ENCODE measurements around the gene SDR42E1.

Gene SDR42E1

DNA sequence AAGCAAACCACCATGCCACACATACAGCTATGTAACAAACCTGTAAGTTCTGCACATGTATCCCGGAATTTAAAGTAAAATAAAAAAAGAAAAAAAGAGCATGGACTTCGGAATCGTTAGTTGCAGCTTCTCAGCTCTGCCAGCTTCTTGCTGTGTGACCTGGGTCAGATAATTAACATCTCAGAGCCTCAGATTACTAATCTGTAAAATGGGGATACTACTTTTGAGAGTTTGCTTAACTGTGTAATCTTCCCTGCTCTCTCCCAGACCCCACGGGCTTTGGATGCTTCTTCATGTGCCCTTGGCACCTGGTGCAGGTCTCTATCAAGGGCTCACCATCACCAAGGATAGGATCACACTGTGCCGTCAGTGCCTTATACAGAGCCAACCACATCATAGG is 40.4 kb upstream of the SDR42E1 start:
- TF ChIP-seq, protein P1, sequence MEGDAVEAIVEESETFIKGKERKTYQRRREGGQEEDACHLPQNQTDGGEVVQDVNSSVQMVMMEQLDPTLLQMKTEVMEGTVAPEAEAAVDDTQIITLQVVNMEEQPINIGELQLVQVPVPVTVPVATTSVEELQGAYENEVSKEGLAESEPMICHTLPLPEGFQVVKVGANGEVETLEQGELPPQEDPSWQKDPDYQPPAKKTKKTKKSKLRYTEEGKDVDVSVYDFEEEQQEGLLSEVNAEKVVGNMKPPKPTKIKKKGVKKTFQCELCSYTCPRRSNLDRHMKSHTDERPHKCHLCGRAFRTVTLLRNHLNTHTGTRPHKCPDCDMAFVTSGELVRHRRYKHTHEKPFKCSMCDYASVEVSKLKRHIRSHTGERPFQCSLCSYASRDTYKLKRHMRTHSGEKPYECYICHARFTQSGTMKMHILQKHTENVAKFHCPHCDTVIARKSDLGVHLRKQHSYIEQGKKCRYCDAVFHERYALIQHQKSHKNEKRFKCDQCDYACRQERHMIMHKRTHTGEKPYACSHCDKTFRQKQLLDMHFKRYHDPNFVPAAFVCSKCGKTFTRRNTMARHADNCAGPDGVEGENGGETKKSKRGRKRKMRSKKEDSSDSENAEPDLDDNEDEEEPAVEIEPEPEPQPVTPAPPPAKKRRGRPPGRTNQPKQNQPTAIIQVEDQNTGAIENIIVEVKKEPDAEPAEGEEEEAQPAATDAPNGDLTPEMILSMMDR (IDR thresholded peaks at IDR 0.05; ENCODE audit: insufficient read depth, low read depth, low read length, missing control alignments): no peak
- no peak overlapping the region for H3K4me3 ChIP-seq (ENCODE audit: low read length)
- DNase-seq (ENCODE audit: low read depth): no peak

- no peak overlapping the region for H3K4me3 ChIP-seq (ENCODE audit: low read length)
- no peak for DNase-seq (ENCODE audit: low read depth)
- TF ChIP-seq, protein P1 (IDR thresholded peaks at IDR 0.05; ENCODE audit: insufficient read depth, low read depth, low read length, missing control alignments): no peak
Measured at GRCh38 chr16:82050909-82051357, 39.7 kb upstream of the SDR42E1 start.

- TF ChIP-seq, protein P1 (IDR thresholded peaks at IDR 0.05; ENCODE audit: insufficient read depth, low read depth, low read length, missing control alignments): no peak
- no peak overlapping the region for H3K4me3 ChIP-seq (ENCODE audit: low read length)
- DNase-seq (ENCODE audit: low read depth): no peak
Measured at GRCh38 chr16:82050506-82050905, 39.2 kb upstream of the SDR42E1 start.

- TF ChIP-seq, protein P1 (IDR thresholded peaks at IDR 0.05; ENCODE audit: insufficient read depth, low read depth, low read length, missing control alignments): no peak
- no peak overlapping the region for H3K4me3 ChIP-seq (ENCODE audit: low read length)
- no peak for DNase-seq (ENCODE audit: low read depth)
Measured at GRCh38 chr16:82049484-82049883, 38.2 kb upstream of the SDR42E1 start.

DNA sequence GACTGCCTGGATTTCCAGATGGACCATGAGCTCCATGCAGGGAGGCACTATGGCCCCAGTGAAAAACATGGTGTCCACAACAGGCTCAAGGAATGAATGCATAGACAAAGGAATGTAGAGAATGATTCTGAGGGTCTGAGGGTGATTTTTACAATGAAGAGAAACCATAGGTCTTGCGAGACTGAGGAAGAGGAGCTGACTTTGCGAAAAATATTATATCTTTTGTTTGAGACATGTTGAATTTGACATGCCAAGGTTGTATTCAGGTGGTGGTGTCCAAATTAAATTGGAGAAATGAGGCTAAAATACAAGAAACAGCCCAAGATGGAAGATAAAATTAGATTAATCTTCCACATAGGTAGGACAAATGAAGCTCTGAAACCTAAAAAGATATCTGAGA is 36.5 kb upstream of the SDR42E1 start:
- TF ChIP-seq, protein P1 (IDR thresholded peaks at IDR 0.05; ENCODE audit: insufficient read depth, low read depth, low read length, missing control alignments): no peak
- DNase-seq (ENCODE audit: low read depth): no peak
- no peak overlapping the region for H3K4me3 ChIP-seq (ENCODE audit: low read length)

- TF ChIP-seq, protein P1 (IDR thresholded peaks at IDR 0.05; ENCODE audit: insufficient read depth, low read depth, low read length, missing control alignments): no peak
- H3K4me3 ChIP-seq (ENCODE audit: low read length): no peak overlapping the region
- no peak for DNase-seq (ENCODE audit: low read depth)
Measured at GRCh38 chr16:82047374-82047773, 36.1 kb upstream of the SDR42E1 start.

- TF ChIP-seq, protein P1 (IDR thresholded peaks at IDR 0.05; ENCODE audit: insufficient read depth, low read depth, low read length, missing control alignments): no peak
- DNase-seq (ENCODE audit: low read depth): no peak
- H3K4me3 ChIP-seq (ENCODE audit: low read length): no peak overlapping the region
Measured at GRCh38 chr16:82046941-82047340, 35.7 kb upstream of the SDR42E1 start.
